A549 (cell line): ENCODE measurements around the gene MIXL1. TPM values are rescaled to one million over a fixed set of nuclear protein-coding genes. Genes with fewer than 3 reads are reported as not detected.

ENCODE experiments used
- ATAC-seq, 2 experiments: fragments of 200-7000 bp in 1 of 2; fragments of >200 bp in 1 of 2; cut with Nextera tagmentation in 1 of 2; cut with Tn5 transposase in 1 of 2; 3 replicates each; pipeline versions ENCODE4 v1.8.0 to v1.9.1; 2018 to 2020; ENCODE audit warnings: mild to moderate bottlenecking in 1 of 2, moderate library complexity in 1 of 2
- CTCF ChIA-PET: fragments of 300-600 bp; sonication (Branson Sonifier 250); formaldehyde crosslinking; extraction: SDS; loops from one replicate; lab custom pipeline; 2021; ENCODE audit warnings: antibody characterized with exemption, inconsistent platforms; lab: Yijun Ruan, JAX
- POLR2A ChIA-PET: fragments of 350-600 bp; formaldehyde crosslinking; extraction: SDS; loops from one replicate; lab custom pipeline; 2021; ENCODE audit warnings: antibody characterized with exemption, inconsistent platforms; lab: Yijun Ruan, JAX
- DNase-seq, 2 experiments: peaks; one replicate each; pipeline versions ENCODE4 v3.0.0 to v3.0.0-alpha.2; 2011 to 2016; ENCODE audit warnings: low read depth in 1 of 2, low spot score in 1 of 2
- FAIRE-seq: peaks from 2 replicates; lab custom pipeline; 2011; peaks lifted over from hg19 to GRCh38; lab: Jason Lieb, UNC
- H3K27ac ChIP-seq, 2 experiments: fragments of >200 bp; sonication (Bioruptor Twin); formaldehyde crosslinking; 3 replicates each; pipeline ENCODE4 v1.5.1; 2016 to 2017
- H3K4me1 ChIP-seq: fragments of >200 bp; sonication (Bioruptor Twin); formaldehyde crosslinking; 3 replicates; pipeline ENCODE4 v1.6.1; 2016
- H3K4me2 ChIP-seq: fragments of >200 bp; sonication (Bioruptor Twin); formaldehyde crosslinking; 3 replicates; pipeline ENCODE4 v1.6.1; 2016
- H3K4me3 ChIP-seq: fragments of >200 bp; sonication (Bioruptor Twin); formaldehyde crosslinking; 3 replicates; pipeline ENCODE4 v1.5.1; 2016
- H3K9me3 ChIP-seq: fragments of >200 bp; sonication (Bioruptor Twin); formaldehyde crosslinking; 3 replicates; pipeline ENCODE4 v1.6.1; 2016
- ATOH8 ChIP-seq: fragments of 250-450 bp; sonication (Bioruptor Pico); IDR thresholded peaks from 2 replicates; pipeline ENCODE4 v1.5.0; 2020; ENCODE audit warnings: low read depth, mild to moderate bottlenecking, moderate library complexity
- CBX8 ChIP-seq: fragments of 200-600 bp; sonication (generic); IDR thresholded peaks from 2 replicates; pipeline ENCODE4 v1.6.1; 2016
- CHD2 ChIP-seq: fragments of 150-350 bp; IDR thresholded peaks from 2 replicates; pipeline ENCODE4 v1.6.1; 2014; ENCODE audit warnings: low read length; ENCODE audit not compliant: partially characterized antibody
- EHF ChIP-seq: fragments of 250-450 bp; sonication (Bioruptor Pico); IDR thresholded peaks from 2 replicates; pipeline ENCODE4 v1.5.0; 2020; ENCODE audit warnings: mild to moderate bottlenecking
- EHMT2 ChIP-seq: fragments of 200-600 bp; sonication (generic); IDR thresholded peaks from 2 replicates; pipeline ENCODE4 v1.6.1; 2016; ENCODE audit warnings: antibody characterized with exemption, low read depth, mild to moderate bottlenecking, moderate library complexity
- ESRRA ChIP-seq: fragments of 150-350 bp; IDR thresholded peaks from 2 replicates; pipeline ENCODE4 v1.6.1; 2014; ENCODE audit warnings: mild to moderate bottlenecking, low read length, borderline replicate concordance
- FOSB ChIP-seq: fragments of 250-450 bp; sonication (Bioruptor Pico); IDR thresholded peaks from 2 replicates; pipeline ENCODE4 v1.5.0; 2020; ENCODE audit warnings: mild to moderate bottlenecking, moderate library complexity
- FOXS1 ChIP-seq: fragments of 250-450 bp; sonication (Bioruptor Pico); IDR thresholded peaks from 2 replicates; pipeline ENCODE4 v1.5.0; 2020; ENCODE audit warnings: mild to moderate bottlenecking, moderate library complexity
- HEYL ChIP-seq: fragments of 250-450 bp; sonication (Bioruptor Pico); IDR thresholded peaks from 2 replicates; pipeline ENCODE4 v1.8.0; 2021; ENCODE audit warnings: mild to moderate bottlenecking, moderate library complexity
- HOXA7 ChIP-seq: fragments of 250-450 bp; sonication (Bioruptor Pico); IDR thresholded peaks from 2 replicates; pipeline ENCODE4 v1.5.0; 2020; ENCODE audit warnings: mild to moderate bottlenecking, moderate library complexity
- HOXB13 ChIP-seq: fragments of 250-450 bp; sonication (Bioruptor Pico); IDR thresholded peaks from 2 replicates; pipeline ENCODE4 v1.5.0; 2020; ENCODE audit warnings: low read depth, mild to moderate bottlenecking, moderate library complexity
- JUN ChIP-seq, 2 experiments: fragments of >200 bp; sonication (Bioruptor Twin); formaldehyde crosslinking; IDR thresholded peaks; 2 replicates in 1 of 2; 3 replicates in 1 of 2; pipeline ENCODE4 v1.6.1; 2016 to 2017
- JUNB ChIP-seq: fragments of >200 bp; sonication (Bioruptor Twin); formaldehyde crosslinking; IDR thresholded peaks from 2 replicates; pipeline ENCODE4 v1.6.1; 2016
- KDM1A ChIP-seq: fragments of 200-600 bp; sonication (generic); IDR thresholded peaks from 2 replicates; pipeline ENCODE4 v1.6.1; 2016; ENCODE audit warnings: low read depth, mild to moderate bottlenecking
- MAFK ChIP-seq: fragments of 450-650 bp; IDR thresholded peaks from 2 replicates; pipeline ENCODE4 v1.6.1; 2014; ENCODE audit not compliant: partially characterized antibody
- MYC ChIP-seq: IDR thresholded peaks from 2 replicates; pipeline ENCODE4 v1.6.1; 2012; ENCODE audit warnings: mild to moderate bottlenecking, inconsistent platforms, low read length, improper control_type of control experiment, borderline replicate concordance
- NFE2L2 ChIP-seq: fragments of 150-350 bp; conservative IDR thresholded peaks from 2 replicates; pipeline ENCODE4 v1.6.1; 2014; ENCODE audit warnings: low read length
- NPAS2 ChIP-seq: fragments of 250-450 bp; sonication (Bioruptor Pico); IDR thresholded peaks from 2 replicates; pipeline ENCODE4 v1.8.0; 2022; ENCODE audit warnings: mild to moderate bottlenecking, moderate library complexity, borderline replicate concordance
- POLR2AphosphoS2 ChIP-seq: conservative IDR thresholded peaks from 2 replicates; pipeline ENCODE4 v1.6.1; 2012; ENCODE audit warnings: low read length, improper control_type of control experiment, inconsistent platforms
- RAD21 ChIP-seq, 2 experiments: fragments of >200 bp in 1 of 2; sonication (Bioruptor Twin) in 1 of 2; formaldehyde crosslinking in 1 of 2; IDR thresholded peaks in 1 of 2; conservative IDR thresholded peaks in 1 of 2; 2 replicates in 1 of 2; 3 replicates in 1 of 2; pipeline ENCODE4 v1.6.1; 2012 to 2018; ENCODE audit warnings: inconsistent platforms in 1 of 2
- RARB ChIP-seq: fragments of 250-450 bp; sonication (Bioruptor Pico); IDR thresholded peaks from 2 replicates; pipeline ENCODE4 v1.8.0; 2021; ENCODE audit warnings: mild to moderate bottlenecking, moderate library complexity
- RCOR1 ChIP-seq: fragments of 150-350 bp; IDR thresholded peaks from 2 replicates; pipeline ENCODE4 v1.6.1; 2014; ENCODE audit warnings: antibody characterized with exemption, low read length, low read depth
- RFX5 ChIP-seq: fragments of 450-650 bp; IDR thresholded peaks from 2 replicates; pipeline ENCODE4 v1.7.1; 2014; ENCODE audit warnings: antibody characterized with exemption, mild to moderate bottlenecking, moderate library complexity
- SMC3 ChIP-seq: fragments of >200 bp; sonication (Bioruptor Twin); formaldehyde crosslinking; IDR thresholded peaks from 3 replicates; pipeline ENCODE4 v1.6.1; 2018; ENCODE audit warnings: inconsistent platforms
- SREBF2 ChIP-seq: fragments of 450-650 bp; IDR thresholded peaks from 2 replicates; pipeline ENCODE4 v1.6.1; 2014; ENCODE audit warnings: mild to moderate bottlenecking, moderate library complexity
- TFCP2L1 ChIP-seq: fragments of 250-450 bp; sonication (Bioruptor Pico); IDR thresholded peaks from 2 replicates; pipeline ENCODE4 v1.5.0; 2021; ENCODE audit warnings: mild to moderate bottlenecking
- USF2 ChIP-seq: fragments of 450-650 bp; IDR thresholded peaks from 2 replicates; pipeline ENCODE4 v1.6.1; 2014; ENCODE audit warnings: antibody characterized with exemption
- ZC3H11A ChIP-seq: fragments of 450-650 bp; IDR thresholded peaks from 2 replicates; pipeline ENCODE4 v1.6.1; 2014; ENCODE audit warnings: antibody characterized with exemption, mild to moderate bottlenecking
- ZFP36 ChIP-seq: fragments of 450-650 bp; IDR thresholded peaks from 2 replicates; pipeline ENCODE4 v1.6.1; 2014; ENCODE audit warnings: borderline replicate concordance; ENCODE audit not compliant: partially characterized antibody
- WGBS: methylation state at CpG from one replicate; pipeline ENCODE4 v1.1.6; 2017; ENCODE audit errors: missing lambda C conversion rate; 5-methylcytosine and 5-hydroxymethylcytosine counted together
- polyA plus RNA-seq, 4 experiments: library from polyadenylated mRNA; depleted of rRNA in 3 of 4; stranded (reverse); fragments of >200 nt; fragmentation: RNase III in 1 of 4; extraction: RNeasy Plus Mini Kit Qiagen cat#74134 plus additional on column Dnase treatment in 1 of 4; gene quantifications; 2 replicates in 3 of 4; 3 replicates in 1 of 4; pipeline ENCODE4 v1.2.3, GENCODE V29; 2011 to 2017
- TF ChIP-seq, protein P1 (sequence below): fragments of 250-450 bp; sonication (Bioruptor Pico); IDR thresholded peaks from 2 replicates; pipeline ENCODE4 v1.5.0; 2021; ENCODE audit warnings: mild to moderate bottlenecking, moderate library complexity, borderline replicate concordance
- TF ChIP-seq, protein P2 (sequence below): IDR thresholded peaks from 2 replicates; pipeline ENCODE4 v1.6.1; 2012; ENCODE audit warnings: low read depth, borderline replicate concordance

The MIXL1 gene
- polyA plus RNA-seq, 2 of the 4 experiments (the other 2 are of a cell fraction), result 0.06 to 0.18 TPM

DNA sequence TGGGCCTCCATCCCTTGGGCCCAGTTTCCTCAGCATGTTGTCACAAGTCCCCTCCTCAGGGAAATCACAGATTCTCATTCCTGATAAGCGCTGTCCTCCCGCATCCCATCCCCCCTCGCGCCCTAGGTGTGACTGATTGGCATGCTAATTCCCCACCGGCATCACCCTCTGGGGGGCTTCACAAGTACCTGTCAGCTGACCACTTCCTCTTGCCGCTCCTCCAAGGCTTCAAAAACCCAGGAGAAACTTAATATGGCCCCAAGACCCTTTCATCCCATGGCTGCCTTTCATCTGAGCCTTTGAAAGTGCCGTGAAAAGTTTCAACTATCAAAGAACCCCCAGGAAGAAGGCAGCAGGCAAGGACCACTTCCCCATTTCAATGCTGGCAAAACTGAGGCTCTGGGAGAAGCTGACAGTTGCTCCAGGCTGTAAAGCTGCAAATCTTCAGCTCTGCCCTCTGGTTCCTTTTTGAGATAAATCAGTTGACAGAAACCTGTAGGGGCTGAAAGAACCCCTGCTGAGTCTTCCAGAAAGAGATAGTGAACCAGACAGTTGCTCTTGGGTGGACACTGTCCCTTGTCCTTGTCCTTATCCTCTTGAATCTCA lies 12.8 kb upstream of the MIXL1 start:
- FAIRE-seq (no peak), ATAC-seq (no peak), DNase-seq (no peak)
- H3K27ac ChIP-seq, result no peak overlapping the region
- no peaks in the 10 kb centered on the region for H3K4me1 ChIP-seq
- no peak overlapping the region for H3K4me3 ChIP-seq
- no peak overlapping the region for H3K4me2 ChIP-seq
- WGBS, result 80% methylated on average over 7 of the region's 7 CpGs
- CTCF ChIA-PET, result interaction anchor here (0.8 to 4.2 kb wide), 4 partner anchors 8 to 123 kb away, joined by 4 to 21 read pairs (median 4); no protein-coding TSS in a partner anchor
- no peaks in the 10 kb centered on the region for H3K9me3 ChIP-seq
- TF ChIP-seq RARB (CRISPR knock-in tag), result no peak
- no peak for TF ChIP-seq JUNB
- no peak for TF ChIP-seq FOXS1 (CRISPR knock-in tag)
- no peak for TF ChIP-seq KDM1A
- TF ChIP-seq RFX5, result no peak
- no peak for TF ChIP-seq MYC
- no peak for TF ChIP-seq HOXB13 (CRISPR knock-in tag)
- TF ChIP-seq RCOR1, result no peak
- TF ChIP-seq, protein P1, sequence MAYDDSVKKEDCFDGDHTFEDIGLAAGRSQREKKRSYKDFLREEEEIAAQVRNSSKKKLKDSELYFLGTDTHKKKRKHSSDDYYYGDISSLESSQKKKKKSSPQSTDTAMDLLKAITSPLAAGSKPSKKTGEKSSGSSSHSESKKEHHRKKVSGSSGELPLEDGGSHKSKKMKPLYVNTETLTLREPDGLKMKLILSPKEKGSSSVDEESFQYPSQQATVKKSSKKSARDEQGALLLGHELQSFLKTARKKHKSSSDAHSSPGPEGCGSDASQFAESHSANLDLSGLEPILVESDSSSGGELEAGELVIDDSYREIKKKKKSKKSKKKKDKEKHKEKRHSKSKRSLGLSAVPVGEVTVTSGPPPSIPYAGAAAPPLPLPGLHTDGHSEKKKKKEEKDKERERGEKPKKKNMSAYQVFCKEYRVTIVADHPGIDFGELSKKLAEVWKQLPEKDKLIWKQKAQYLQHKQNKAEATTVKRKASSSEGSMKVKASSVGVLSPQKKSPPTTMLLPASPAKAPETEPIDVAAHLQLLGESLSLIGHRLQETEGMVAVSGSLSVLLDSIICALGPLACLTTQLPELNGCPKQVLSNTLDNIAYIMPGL (CRISPR knock-in tag), result no peak
- no peak for TF ChIP-seq NPAS2 (CRISPR knock-in tag)
- no peak for TF ChIP-seq TFCP2L1
- no peak for TF ChIP-seq CBX8
- no peak for TF ChIP-seq ZFP36
- TF ChIP-seq SMC3, result no peak
- no peak for TF ChIP-seq CHD2
- TF ChIP-seq MAFK, result no peak
- no peak for TF ChIP-seq RAD21 (conservative IDR thresholded peaks at IDR 0.05 in 1 of 2, IDR thresholded peaks at IDR 0.05 in 1 of 2)
- TF ChIP-seq EHF (CRISPR knock-in tag), result no peak
- POLR2A ChIA-PET, result no interaction called here

- POLR2A ChIA-PET, result no interaction called here
- CTCF ChIA-PET, result interaction anchor here (0.7 to 4.2 kb wide), 8 partner anchors 9 to 122 kb away, joined by 3 to 21 read pairs (median 4); no protein-coding TSS in a partner anchor
- H3K4me2 ChIP-seq, result no peak overlapping the region
- DNase-seq, result no peak
- TF ChIP-seq ZFP36 (no peak), ATOH8 (CRISPR knock-in tag) (no peak), TFCP2L1 (no peak), HEYL (CRISPR knock-in tag) (no peak), ESRRA (no peak), USF2 (no peak), MYC (no peak), SREBF2 (no peak), NFE2L2 (no peak), JUN (IDR thresholded peaks at IDR 0.05) (no peak), ZC3H11A (no peak), EHMT2 (no peak), FOSB (no peak), HOXB13 (CRISPR knock-in tag) (no peak), HOXA7 (CRISPR knock-in tag) (no peak), POLR2AphosphoS2 (no peak)
- TF ChIP-seq, protein P2, sequence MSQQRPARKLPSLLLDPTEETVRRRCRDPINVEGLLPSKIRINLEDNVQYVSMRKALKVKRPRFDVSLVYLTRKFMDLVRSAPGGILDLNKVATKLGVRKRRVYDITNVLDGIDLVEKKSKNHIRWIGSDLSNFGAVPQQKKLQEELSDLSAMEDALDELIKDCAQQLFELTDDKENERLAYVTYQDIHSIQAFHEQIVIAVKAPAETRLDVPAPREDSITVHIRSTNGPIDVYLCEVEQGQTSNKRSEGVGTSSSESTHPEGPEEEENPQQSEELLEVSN, result no peak
- TF ChIP-seq, all 56 proteins: peak for 0
- ATAC-seq (no peak), FAIRE-seq (no peak)
- 67% methylated on average over 5 of the region's 5 CpGs for WGBS
- Histone ChIP-seq H3K9me3 (no peaks in the 10 kb centered on the region), H3K4me3 (no peak overlapping the region), H3K4me1 (no peaks in the 10 kb centered on the region), H3K27ac (no peak overlapping the region)
Observed at GRCh38 chr1:226211181-226211821, 12.2 kb upstream of the MIXL1 start.
